ENCODE data around the gene FAM240B. TPM values are rescaled to one million over a fixed set of nuclear protein-coding genes. Genes with fewer than 3 reads are reported as not detected.

Gene FAM240B
- total and polyA plus RNA-seq, 10 donors: not detected

DNA sequence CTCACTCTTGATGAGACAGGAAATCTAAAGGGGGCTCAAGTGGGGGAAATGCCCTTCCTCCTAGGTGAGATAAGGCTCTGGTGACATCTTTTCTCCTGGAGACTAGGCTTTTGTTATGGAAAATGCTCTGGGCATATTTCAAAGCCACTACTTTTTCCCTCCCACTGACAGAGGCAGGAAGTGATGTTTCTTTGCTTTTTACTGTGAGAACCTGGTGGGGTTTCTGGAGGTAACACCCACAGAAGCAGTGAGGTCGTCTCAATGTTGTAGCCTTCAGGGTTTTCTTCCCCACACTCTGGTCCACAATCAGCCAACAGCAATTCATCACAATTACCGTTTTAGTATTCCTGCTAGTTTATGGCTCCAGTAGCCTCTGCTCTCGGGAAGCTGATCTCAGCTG lies 41.4 kb upstream of the FAM240B start:
- Histone ChIP-seq H3K27me3 (replicated peaks in 1 of 7) (peaks cover 0 to 6% (median 0%) of the 10 kb centered on the region in 7 donors), H3K4me3 (no peak overlapping the region), H3K4me1 (no peaks in the 10 kb centered on the region), H3K27ac (no peak overlapping the region), H3K36me3 (no peaks in the 10 kb centered on the region), H3K9me3 (peaks cover 0 to 5% (median 0%) of the 10 kb centered on the region in 8 donors)
- DNase-seq: no peak
- no peak for TF ChIP-seq POLR2A (IDR thresholded peaks at IDR 0.05)
- TF ChIP-seq, protein P1, sequence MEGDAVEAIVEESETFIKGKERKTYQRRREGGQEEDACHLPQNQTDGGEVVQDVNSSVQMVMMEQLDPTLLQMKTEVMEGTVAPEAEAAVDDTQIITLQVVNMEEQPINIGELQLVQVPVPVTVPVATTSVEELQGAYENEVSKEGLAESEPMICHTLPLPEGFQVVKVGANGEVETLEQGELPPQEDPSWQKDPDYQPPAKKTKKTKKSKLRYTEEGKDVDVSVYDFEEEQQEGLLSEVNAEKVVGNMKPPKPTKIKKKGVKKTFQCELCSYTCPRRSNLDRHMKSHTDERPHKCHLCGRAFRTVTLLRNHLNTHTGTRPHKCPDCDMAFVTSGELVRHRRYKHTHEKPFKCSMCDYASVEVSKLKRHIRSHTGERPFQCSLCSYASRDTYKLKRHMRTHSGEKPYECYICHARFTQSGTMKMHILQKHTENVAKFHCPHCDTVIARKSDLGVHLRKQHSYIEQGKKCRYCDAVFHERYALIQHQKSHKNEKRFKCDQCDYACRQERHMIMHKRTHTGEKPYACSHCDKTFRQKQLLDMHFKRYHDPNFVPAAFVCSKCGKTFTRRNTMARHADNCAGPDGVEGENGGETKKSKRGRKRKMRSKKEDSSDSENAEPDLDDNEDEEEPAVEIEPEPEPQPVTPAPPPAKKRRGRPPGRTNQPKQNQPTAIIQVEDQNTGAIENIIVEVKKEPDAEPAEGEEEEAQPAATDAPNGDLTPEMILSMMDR (IDR thresholded peaks at IDR 0.05 in 8 of 11, conservative IDR thresholded peaks at IDR 0.05 in 3 of 11): no peak
- TF ChIP-seq POLR2AphosphoS5 (IDR thresholded peaks at IDR 0.05): no peak
- intact Hi-C loops (cut with DNase I; ENCODE audit: low total_unique reads): no loop called here
- 13 to 26% (median 21%) methylated on average over 3 of the region's 3 CpGs for WGBS, 5 donors

DNA sequence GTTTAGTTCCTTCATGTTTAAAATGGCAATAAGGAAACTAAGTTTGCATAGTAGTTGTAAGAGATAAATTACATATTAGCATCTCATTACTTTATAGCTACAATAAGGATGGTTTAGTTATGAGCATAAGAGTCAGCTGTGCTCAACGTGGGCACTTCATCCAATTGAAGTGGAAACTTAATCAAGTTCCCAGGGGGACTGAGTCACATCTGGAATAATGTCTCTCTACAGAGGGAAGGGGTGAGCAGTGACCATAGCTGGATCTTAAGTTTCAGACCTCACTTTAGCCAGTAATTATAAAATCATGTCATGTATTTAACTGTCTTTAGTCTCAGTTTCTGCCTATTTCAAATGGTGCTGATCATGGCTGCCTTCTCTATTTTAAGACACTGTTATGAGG lies 36.8 kb upstream of the FAM240B start:
- no peak overlapping the region for H3K27ac ChIP-seq
- WGBS, 5 donors: 19 to 77% (median 53%) methylated on average over 1 of the region's 1 CpG
- H3K4me1 ChIP-seq: no peaks in the 10 kb centered on the region
- no peak for DNase-seq
- peaks cover 0 to 7% (median 0%) of the 10 kb centered on the region in 7 donors for H3K27me3 ChIP-seq (replicated peaks in 1 of 7)
- no peaks in the 10 kb centered on the region for H3K36me3 ChIP-seq
- H3K4me3 ChIP-seq: no peak overlapping the region
- intact Hi-C loops (cut with DNase I; ENCODE audit: low total_unique reads): no loop called here
- H3K9me3 ChIP-seq: no peaks in the 10 kb centered on the region
- TF ChIP-seq, protein P1 (IDR thresholded peaks at IDR 0.05 in 8 of 11, conservative IDR thresholded peaks at IDR 0.05 in 3 of 11): no peak
- TF ChIP-seq POLR2A (IDR thresholded peaks at IDR 0.05) (no peak), POLR2AphosphoS5 (IDR thresholded peaks at IDR 0.05) (no peak)

DNA sequence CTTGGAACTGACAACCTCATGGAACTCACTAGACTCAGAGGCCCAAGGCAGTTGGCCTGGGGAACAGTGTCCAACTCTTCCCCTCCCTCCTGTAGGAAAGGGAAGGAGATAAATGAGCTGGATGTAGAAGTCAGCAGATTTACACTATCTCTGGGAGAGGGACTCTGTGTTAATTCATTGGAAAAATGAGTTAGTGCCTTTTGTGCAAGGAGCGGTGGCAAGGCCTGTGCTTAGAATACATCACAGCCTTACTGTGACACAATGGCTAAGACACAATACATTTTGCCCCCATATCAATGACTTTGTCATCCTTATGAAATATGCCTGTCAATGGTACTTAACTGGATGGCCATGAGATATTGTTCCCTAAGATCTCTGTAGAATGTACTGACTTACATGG lies 28.0 kb upstream of the FAM240B start:
- H3K36me3 ChIP-seq: no peaks in the 10 kb centered on the region
- no peaks in the 10 kb centered on the region for H3K27me3 ChIP-seq (replicated peaks in 1 of 7)
- no peaks in the 10 kb centered on the region for H3K4me1 ChIP-seq
- 71 to 100% (median 100%) methylated on average over 1 of the region's 1 CpG for WGBS, 5 donors
- no peak overlapping the region for H3K27ac ChIP-seq
- no peak overlapping the region for H3K4me3 ChIP-seq
- DNase-seq: no peak
- H3K9me3 ChIP-seq: no peaks in the 10 kb centered on the region
- TF ChIP-seq, protein P1 (IDR thresholded peaks at IDR 0.05 in 8 of 11, conservative IDR thresholded peaks at IDR 0.05 in 3 of 11): no peak
- TF ChIP-seq POLR2AphosphoS5 (IDR thresholded peaks at IDR 0.05) (no peak), POLR2A (IDR thresholded peaks at IDR 0.05) (no peak)
- intact Hi-C loops (cut with DNase I; ENCODE audit: low total_unique reads): loop anchor here (5.0 kb wide), 1 partner anchor 56 kb away; no protein-coding TSS in a partner anchor

DNA sequence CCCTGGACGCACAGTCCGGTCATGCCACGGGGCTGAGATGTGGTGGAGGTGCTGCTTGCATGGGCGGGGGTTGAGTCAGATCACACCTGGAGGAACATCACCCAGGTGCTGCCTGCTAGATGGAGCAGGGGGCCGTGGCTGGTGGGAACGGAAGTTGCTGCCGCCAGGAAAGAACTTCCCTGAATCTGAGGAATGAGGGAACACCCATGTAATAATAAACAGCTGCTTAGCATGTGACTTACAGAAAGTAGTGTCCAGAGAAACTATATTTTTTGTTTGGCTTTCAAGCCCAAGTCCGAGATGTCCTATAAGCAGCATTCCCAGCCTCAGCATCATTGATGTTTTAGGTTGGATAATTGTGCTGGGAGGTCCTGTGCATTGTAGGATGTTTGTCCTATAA lies 27.1 kb upstream of the FAM240B start:
- WGBS, 5 donors: 68 to 83% (median 82%) methylated on average over 8 of the region's 8 CpGs
- Histone ChIP-seq H3K4me3 (no peak overlapping the region), H3K36me3 (no peaks in the 10 kb centered on the region), H3K27ac (no peak overlapping the region), H3K9me3 (no peaks in the 10 kb centered on the region), H3K27me3 (replicated peaks in 1 of 7) (no peaks in the 10 kb centered on the region), H3K4me1 (no peaks in the 10 kb centered on the region)
- DNase-seq: no peak
- intact Hi-C loops (cut with DNase I; ENCODE audit: low total_unique reads): loop anchor here (5.0 kb wide), 1 partner anchor 55 kb away; no protein-coding TSS in a partner anchor
- TF ChIP-seq POLR2AphosphoS5 (IDR thresholded peaks at IDR 0.05): no peak

DNA sequence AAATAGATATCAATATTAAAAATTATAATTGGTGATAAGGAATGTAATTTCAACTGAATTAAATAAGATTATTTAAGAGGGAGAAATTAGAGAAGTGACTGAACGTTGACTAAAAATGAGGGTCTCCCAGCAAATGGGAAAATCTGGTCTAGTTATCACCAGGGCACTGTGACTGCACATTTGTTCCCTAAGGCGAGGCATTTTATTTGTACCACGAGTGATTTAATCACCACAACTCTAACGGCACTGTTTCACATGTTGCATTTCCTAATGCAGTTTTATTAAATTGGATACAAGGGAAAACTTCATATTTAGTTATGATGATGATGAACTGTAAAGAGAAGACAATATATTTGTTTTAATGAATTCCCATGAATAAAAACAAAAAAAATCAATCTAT lies 26.4 kb upstream of the FAM240B start:
- Histone ChIP-seq H3K27ac (no peak overlapping the region), H3K27me3 (replicated peaks in 1 of 7) (no peaks in the 10 kb centered on the region), H3K4me3 (no peak overlapping the region), H3K36me3 (no peaks in the 10 kb centered on the region), H3K4me1 (no peaks in the 10 kb centered on the region), H3K9me3 (no peaks in the 10 kb centered on the region)
- 81 to 85% (median 82%) methylated on average over 4 of the region's 4 CpGs for WGBS, 5 donors
- no peak for DNase-seq
- intact Hi-C loops (cut with DNase I; ENCODE audit: low total_unique reads): loop anchor here (5.0 kb wide), 1 partner anchor 54 kb away; no protein-coding TSS in a partner anchor
- no peak for TF ChIP-seq POLR2A (IDR thresholded peaks at IDR 0.05)
- TF ChIP-seq, protein P1 (IDR thresholded peaks at IDR 0.05 in 8 of 11, conservative IDR thresholded peaks at IDR 0.05 in 3 of 11): no peak
- no peak for TF ChIP-seq POLR2AphosphoS5 (IDR thresholded peaks at IDR 0.05)

All from spleen (tissue), 11 donors.